Measurements from ENCODE around the gene ACMSD.

- no peak for TF ChIP-seq POLR2A (IDR thresholded peaks at IDR 0.05)
- TF ChIP-seq CTCF (IDR thresholded peaks at IDR 0.05) = no peak
- no peak for TF ChIP-seq POLR2AphosphoS5 (IDR thresholded peaks at IDR 0.05)
Observed at GRCh38 chr2:134799936-134800335, 38.5 kb upstream of the ACMSD start.

All from transverse colon (tissue), 4 donors.